IPS-18c (cell line): ENCODE measurements around the gene GKN2.
"Not testable (repeated sequence)": the region's sequence is repeated elsewhere in the genome, so short reads cannot be mapped to it uniquely, and the experiment has no call there.

Experiments
- H3K4me3 ChIP-seq: 2 replicates; pipeline ENCODE4 v1.7.0; 2013; ENCODE audit warnings: low read depth, mild to moderate bottlenecking, low read length, moderate library complexity; ENCODE audit not compliant: insufficient read depth
- H3K9me3 ChIP-seq: one replicate; pipeline ENCODE4 v1.6.1; 2013; ENCODE audit warnings: mild to moderate bottlenecking, low read length, moderate library complexity; ENCODE audit not compliant: control insufficient read depth, insufficient read depth

The GKN2 gene

DNA sequence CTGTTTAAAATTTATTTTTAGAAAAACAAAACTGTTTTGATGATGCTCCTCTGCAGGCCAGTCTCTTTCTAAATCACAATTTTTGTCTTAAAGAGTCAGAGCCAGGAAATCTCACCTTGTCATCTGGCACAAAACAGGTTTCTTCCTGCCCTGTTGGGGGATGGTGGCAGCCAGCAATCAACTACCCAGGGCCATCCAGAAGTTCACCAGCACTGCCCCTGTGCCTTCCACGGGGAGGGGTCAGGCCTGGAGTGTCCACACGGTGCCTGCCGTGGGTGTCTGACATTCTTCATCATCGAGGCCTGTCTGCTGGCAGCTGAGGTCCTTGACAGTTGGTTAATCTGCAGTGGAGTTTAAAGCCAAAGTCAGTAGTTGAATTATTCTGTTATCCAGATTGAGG lies 41.4 kb downstream of the GKN2 start:
- H3K4me3 ChIP-seq = no peak overlapping the region
- H3K9me3 ChIP-seq = no peaks in the 10 kb centered on the region

GRCh38 chr2:68909793-68910674 lies 42.7 kb downstream of the GKN2 start:
- Histone ChIP-seq H3K4me3 (no peak overlapping the region), H3K9me3 (no peaks in the 10 kb centered on the region)

GRCh38 chr2:68908392-68908970 lies 44.2 kb downstream of the GKN2 start:
- H3K4me3 ChIP-seq = no peak overlapping the region
- no peaks in the 10 kb centered on the region for H3K9me3 ChIP-seq

- Histone ChIP-seq H3K4me3 (no peak overlapping the region), H3K9me3 (no peaks in the 10 kb centered on the region)
Measured at GRCh38 chr2:68907920-68908253, 44.8 kb downstream of the GKN2 start.

GRCh38 chr2:68907232-68907919 lies 45.3 kb downstream of the GKN2 start:
- H3K9me3 ChIP-seq = no peaks in the 10 kb centered on the region
- H3K4me3 ChIP-seq = no peak overlapping the region

GRCh38 chr2:68906716-68907115 lies 46.0 kb downstream of the GKN2 start:
- Histone ChIP-seq H3K4me3 (no peak overlapping the region), H3K9me3 (no peaks in the 10 kb centered on the region)

GRCh38 chr2:68905116-68905515 lies 47.6 kb downstream of the GKN2 start:
- Histone ChIP-seq H3K4me3 (no peak overlapping the region), H3K9me3 (no peaks in the 10 kb centered on the region)

DNA sequence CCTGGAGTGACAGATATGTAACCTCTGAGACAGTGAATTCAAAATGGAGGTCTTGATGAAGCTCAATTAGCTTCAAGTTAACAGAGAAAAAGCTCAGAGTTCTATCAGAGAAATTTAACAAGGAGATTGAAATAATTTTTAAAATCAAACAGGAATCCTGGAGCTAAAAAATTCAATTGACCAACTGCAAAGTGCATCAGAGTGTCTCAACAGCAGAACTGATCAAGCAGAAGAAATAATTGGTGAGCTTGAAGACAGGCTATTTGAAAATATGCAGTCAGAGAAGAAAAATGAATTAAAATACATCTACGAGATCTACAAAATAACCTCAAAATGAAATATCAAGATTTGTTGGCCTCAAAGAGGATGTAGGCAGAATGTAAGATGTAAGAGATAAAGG lies 51.1 kb downstream of the GKN2 start:
- Histone ChIP-seq H3K9me3 (no peaks in the 10 kb centered on the region), H3K4me3 (no peak overlapping the region)

- Histone ChIP-seq H3K4me3 (no peak overlapping the region), H3K9me3 (no peaks in the 10 kb centered on the region)
Measured at GRCh38 chr2:68901199-68901514, 51.5 kb downstream of the GKN2 start.

- H3K9me3 ChIP-seq = no peaks in the 10 kb centered on the region
- no peak overlapping the region for H3K4me3 ChIP-seq
Measured at GRCh38 chr2:68900496-68901198, 52.0 kb downstream of the GKN2 start.

GRCh38 chr2:68895981-68896380 lies 56.7 kb downstream of the GKN2 start:
- H3K9me3 ChIP-seq, H3K4me3 ChIP-seq: not testable (repeated sequence)
